Measurements from ENCODE around the gene ETHE1. TPM values are rescaled to one million over a fixed set of nuclear protein-coding genes. Genes with fewer than 3 reads are reported as not detected.

ETHE1 gene
- total RNA-seq, 5 donors from 2014 or later (not counting 1 experiment from before 2014, with no cell fraction given), result 19.1 to 39.4 (median 34.7) TPM

- no peaks in the 10 kb centered on the region for H3K27me3 Mint-ChIP-seq
- peaks cover 5 to 10% of the 10 kb centered on the region in 2 donors for H3K36me3 ChIP-seq (ENCODE audit: control insufficient read depth in 2 of 2, extremely low read depth in 1 of 2, insufficient read depth in 1 of 2, low read length in 1 of 2)
- no peak for ATAC-seq (replicated peaks in 1 of 4)
- peaks cover 14 to 25% (median 24%) of the 10 kb centered on the region in 3 donors for H3K4me1 Mint-ChIP-seq
- no peak overlapping the region for H3K4me3 ChIP-seq (ENCODE audit: control insufficient read depth in 1 of 2, extremely low read depth in 1 of 2, low read length in 1 of 2)
- H3K4me3 Mint-ChIP-seq, result no peak overlapping the region
- H3K27ac Mint-ChIP-seq, result no peak overlapping the region
- ChIA-PET POLR2A (no interaction called here), CTCF (no interaction called here)
- H3K9me3 ChIP-seq, result no peaks in the 10 kb centered on the region
- no peaks in the 10 kb centered on the region for H3K27me3 ChIP-seq (replicated peaks in 1 of 2; ENCODE audit: control insufficient read depth in 2 of 2, extremely low read depth in 1 of 2, insufficient read depth in 2 of 2, low read length in 1 of 2)
- H3K36me3 Mint-ChIP-seq, result peaks cover 30% of the 10 kb centered on the region
- no peak for DNase-seq
- no peaks in the 10 kb centered on the region for H3K9me3 Mint-ChIP-seq
- H3K4me1 ChIP-seq (ENCODE audit: control insufficient read depth in 1 of 2, extremely low read depth in 1 of 2, insufficient read depth in 2 of 2, low read length in 2 of 2), result peaks cover 2 to 21% of the 10 kb centered on the region in 2 experiments
- no peak overlapping the region for H3K27ac ChIP-seq (ENCODE audit: low read length)
- WGBS (ENCODE audit: insufficient coverage), result no CpG with 5 or more reads among the region's 3 CpGs
Observed at GRCh38 chr19:43478323-43478722, 48.7 kb downstream of the ETHE1 start.

- DNase-seq (no peak), ATAC-seq (replicated peaks in 1 of 4) (no peak)
- CTCF ChIA-PET, result interaction anchor here in 1 of 2 donors (0.8 kb wide), 1 partner anchor 51 kb away, joined by 4 read pairs; no protein-coding TSS in a partner anchor
- no peak overlapping the region for H3K4me3 Mint-ChIP-seq
- peaks cover 20% of the 10 kb centered on the region for H3K36me3 Mint-ChIP-seq
- peaks cover 5% of the 10 kb centered on the region in 2 donors for H3K36me3 ChIP-seq (ENCODE audit: control insufficient read depth in 2 of 2, extremely low read depth in 1 of 2, insufficient read depth in 1 of 2, low read length in 1 of 2)
- POLR2A ChIA-PET, result no interaction called here
- H3K4me1 ChIP-seq (ENCODE audit: control insufficient read depth in 1 of 2, extremely low read depth in 1 of 2, insufficient read depth in 2 of 2, low read length in 2 of 2), result peaks cover 6 to 28% of the 10 kb centered on the region in 2 experiments
- H3K4me1 Mint-ChIP-seq, result peaks cover 26 to 37% (median 29%) of the 10 kb centered on the region in 3 donors
- H3K27ac ChIP-seq (ENCODE audit: low read length), result no peak overlapping the region
- H3K9me3 ChIP-seq, result no peaks in the 10 kb centered on the region
- H3K27ac Mint-ChIP-seq, result peak overlapping the region in 1 of 2 donors; percentile 96
- H3K27me3 Mint-ChIP-seq, result no peaks in the 10 kb centered on the region
- no peak overlapping the region for H3K4me3 ChIP-seq (ENCODE audit: control insufficient read depth in 1 of 2, extremely low read depth in 1 of 2, low read length in 1 of 2)
- no peaks in the 10 kb centered on the region for H3K9me3 Mint-ChIP-seq
- H3K27me3 ChIP-seq (replicated peaks in 1 of 2; ENCODE audit: control insufficient read depth in 2 of 2, extremely low read depth in 1 of 2, insufficient read depth in 2 of 2, low read length in 1 of 2), result no peaks in the 10 kb centered on the region
Observed at GRCh38 chr19:43476606-43477005, 50.4 kb downstream of the ETHE1 start.

GRCh38 chr19:43474986-43475705 is 51.9 kb downstream of the ETHE1 start:
- Mint-ChIP-seq H3K27me3 (no peaks in the 10 kb centered on the region), H3K4me1 (peaks cover 32 to 52% (median 40%) of the 10 kb centered on the region in 3 donors), H3K4me3 (peak overlapping the region; percentile 71 to 81 (median 75)), H3K27ac (peak overlapping the region; percentile 90 to 96), H3K36me3 (peaks cover 11% of the 10 kb centered on the region), H3K9me3 (no peaks in the 10 kb centered on the region)
- Histone ChIP-seq H3K36me3 (ENCODE audit: control insufficient read depth in 2 of 2, extremely low read depth in 1 of 2, insufficient read depth in 1 of 2, low read length in 1 of 2) (peaks cover 5% of the 10 kb centered on the region in 2 donors), H3K9me3 (no peaks in the 10 kb centered on the region), H3K4me1 (ENCODE audit: control insufficient read depth in 1 of 2, extremely low read depth in 1 of 2, insufficient read depth in 2 of 2, low read length in 2 of 2) (peaks cover 17 to 43% of the 10 kb centered on the region in 2 experiments), H3K27ac (ENCODE audit: low read length) (peak overlapping the region; percentile 94), H3K4me3 (ENCODE audit: control insufficient read depth in 1 of 2, extremely low read depth in 1 of 2, low read length in 1 of 2) (peak overlapping the region; percentile 42 to 44), H3K27me3 (replicated peaks in 1 of 2; ENCODE audit: control insufficient read depth in 2 of 2, extremely low read depth in 1 of 2, insufficient read depth in 2 of 2, low read length in 1 of 2) (no peaks in the 10 kb centered on the region)
- POLR2A ChIA-PET, result no interaction called here
- CTCF ChIA-PET, result interaction anchor here in 1 of 2 donors (1.0 kb wide), 1 partner anchor 37 kb away, joined by 3 read pairs; no protein-coding TSS in a partner anchor
- 8% methylated on average over 44 of the region's 46 CpGs for WGBS (ENCODE audit: insufficient coverage)
- ATAC-seq (replicated peaks in 1 of 4) (peak; percentile 83 to 92 (median 88)), DNase-seq (peak; percentile 83 to 99 (median 96))

GRCh38 chr19:43474487-43474886 is 52.5 kb downstream of the ETHE1 start:
- H3K9me3 ChIP-seq, result no peaks in the 10 kb centered on the region
- no CpG with 5 or more reads among the region's 4 CpGs for WGBS (ENCODE audit: insufficient coverage)
- ATAC-seq (replicated peaks in 1 of 4) (no peak), DNase-seq (no peak)
- no peaks in the 10 kb centered on the region for H3K9me3 Mint-ChIP-seq
- H3K4me1 Mint-ChIP-seq, result peaks cover 38 to 58% (median 45%) of the 10 kb centered on the region in 3 donors
- peak overlapping the region; percentile 13 to 75 (median 27) for H3K4me3 Mint-ChIP-seq
- no peak overlapping the region for H3K4me3 ChIP-seq (ENCODE audit: control insufficient read depth in 1 of 2, extremely low read depth in 1 of 2, low read length in 1 of 2)
- H3K27me3 Mint-ChIP-seq, result no peaks in the 10 kb centered on the region
- H3K27ac ChIP-seq (ENCODE audit: low read length), result peak overlapping the region; percentile 94
- H3K36me3 ChIP-seq (ENCODE audit: control insufficient read depth in 2 of 2, extremely low read depth in 1 of 2, insufficient read depth in 1 of 2, low read length in 1 of 2), result peaks cover 5% of the 10 kb centered on the region in 2 donors
- ChIA-PET CTCF (interaction anchor here in 1 of 2 donors (1.0 to 1.5 kb wide), 2 partner anchors 11 to 36 kb away, joined by 3 to 4 read pairs; no protein-coding TSS in a partner anchor), POLR2A (no interaction called here)
- H3K36me3 Mint-ChIP-seq, result peaks cover 11% of the 10 kb centered on the region
- peaks cover 21 to 50% of the 10 kb centered on the region in 2 experiments for H3K4me1 ChIP-seq (ENCODE audit: control insufficient read depth in 1 of 2, extremely low read depth in 1 of 2, insufficient read depth in 2 of 2, low read length in 2 of 2)
- no peaks in the 10 kb centered on the region for H3K27me3 ChIP-seq (replicated peaks in 1 of 2; ENCODE audit: control insufficient read depth in 2 of 2, extremely low read depth in 1 of 2, insufficient read depth in 2 of 2, low read length in 1 of 2)
- H3K27ac Mint-ChIP-seq, result peak overlapping the region; percentile 24 to 96

- peaks cover 3% of the 10 kb centered on the region for H3K36me3 Mint-ChIP-seq
- peaks cover 60 to 85% (median 71%) of the 10 kb centered on the region in 3 donors for H3K4me1 Mint-ChIP-seq
- DNase-seq (no peak), ATAC-seq (replicated peaks in 1 of 4) (no peak)
- H3K4me3 Mint-ChIP-seq, result peak overlapping the region in 1 of 3 donors; percentile 58
- H3K36me3 ChIP-seq (ENCODE audit: control insufficient read depth in 2 of 2, extremely low read depth in 1 of 2, insufficient read depth in 1 of 2, low read length in 1 of 2), result no peaks in the 10 kb centered on the region
- ChIA-PET POLR2A (interaction anchor here in 1 of 2 donors (0.7 kb wide), 1 partner anchor 63 kb away, joined by 15 read pairs; no protein-coding TSS in a partner anchor), CTCF (no interaction called here)
- H3K9me3 ChIP-seq, result no peaks in the 10 kb centered on the region
- 76% methylated on average over 4 of the region's 5 CpGs for WGBS (ENCODE audit: insufficient coverage)
- peak overlapping the region; percentile 34 for H3K27ac ChIP-seq (ENCODE audit: low read length)
- H3K27ac Mint-ChIP-seq, result peak overlapping the region; percentile 57 to 92
- H3K27me3 ChIP-seq (replicated peaks in 1 of 2; ENCODE audit: control insufficient read depth in 2 of 2, extremely low read depth in 1 of 2, insufficient read depth in 2 of 2, low read length in 1 of 2), result no peaks in the 10 kb centered on the region
- no peaks in the 10 kb centered on the region for H3K9me3 Mint-ChIP-seq
- no peak overlapping the region for H3K4me3 ChIP-seq (ENCODE audit: control insufficient read depth in 1 of 2, extremely low read depth in 1 of 2, low read length in 1 of 2)
- no peaks in the 10 kb centered on the region for H3K27me3 Mint-ChIP-seq
- peaks cover 39 to 73% of the 10 kb centered on the region in 2 experiments for H3K4me1 ChIP-seq (ENCODE audit: control insufficient read depth in 1 of 2, extremely low read depth in 1 of 2, insufficient read depth in 2 of 2, low read length in 2 of 2)
Observed at GRCh38 chr19:43471091-43471490, 55.9 kb downstream of the ETHE1 start.

GRCh38 chr19:43470288-43470687 is 56.7 kb downstream of the ETHE1 start:
- ChIA-PET POLR2A (interaction anchor here in 1 of 2 donors (1.0 kb wide), 1 partner anchor 34 kb away, joined by 3 read pairs; the partner anchor contains the start of gene PHLDB3), CTCF (interaction anchor here in 1 of 2 donors (0.6 kb wide), 1 partner anchor 95 kb away, joined by 3 read pairs; no protein-coding TSS in a partner anchor)
- peak overlapping the region; percentile 68 for H3K27ac ChIP-seq (ENCODE audit: low read length)
- peak; percentile 3 to 90 (median 78) for DNase-seq
- 83% methylated on average over 1 of the region's 10 CpGs for WGBS (ENCODE audit: insufficient coverage)
- no peak overlapping the region for H3K4me3 ChIP-seq (ENCODE audit: control insufficient read depth in 1 of 2, extremely low read depth in 1 of 2, low read length in 1 of 2)
- no peaks in the 10 kb centered on the region for H3K9me3 ChIP-seq
- Mint-ChIP-seq H3K27me3 (no peaks in the 10 kb centered on the region), H3K9me3 (no peaks in the 10 kb centered on the region), H3K27ac (peak overlapping the region; percentile 92 to 94), H3K4me3 (peak overlapping the region; percentile 45 to 58 (median 55)), H3K36me3 (no peaks in the 10 kb centered on the region), H3K4me1 (peaks cover 61 to 85% (median 73%) of the 10 kb centered on the region in 3 donors)
- peaks cover 36 to 72% of the 10 kb centered on the region in 2 experiments for H3K4me1 ChIP-seq (ENCODE audit: control insufficient read depth in 1 of 2, extremely low read depth in 1 of 2, insufficient read depth in 2 of 2, low read length in 2 of 2)
- ATAC-seq (replicated peaks in 1 of 4), result peak; percentile 26 to 82 (median 35)
- no peaks in the 10 kb centered on the region for H3K27me3 ChIP-seq (replicated peaks in 1 of 2; ENCODE audit: control insufficient read depth in 2 of 2, extremely low read depth in 1 of 2, insufficient read depth in 2 of 2, low read length in 1 of 2)
- no peaks in the 10 kb centered on the region for H3K36me3 ChIP-seq (ENCODE audit: control insufficient read depth in 2 of 2, extremely low read depth in 1 of 2, insufficient read depth in 1 of 2, low read length in 1 of 2)

Measured in T-cell (primary cell).